NCI-H187 (cell line): ENCODE measurements around the gene CDHR3.
A peak's percentile ranks its signal among the peaks of the same experiment; 100 is the strongest.
"Not testable (repeated sequence)": the region's sequence is repeated elsewhere in the genome, so short reads cannot be mapped to it uniquely, and the experiment has no call there.

Experiments
- DNase-seq, 2 experiments: peaks; one replicate each; lab custom pipeline; 2025; lab: John Stamatoyannopoulos, UW

CDHR3 gene

GRCh38 chr7:105996860-105997737 is 34.0 kb downstream of the CDHR3 start:
- DNase-seq = no peak

- no peak for DNase-seq
Observed at GRCh38 chr7:105999256-105999655, 36.2 kb downstream of the CDHR3 start.

DNA sequence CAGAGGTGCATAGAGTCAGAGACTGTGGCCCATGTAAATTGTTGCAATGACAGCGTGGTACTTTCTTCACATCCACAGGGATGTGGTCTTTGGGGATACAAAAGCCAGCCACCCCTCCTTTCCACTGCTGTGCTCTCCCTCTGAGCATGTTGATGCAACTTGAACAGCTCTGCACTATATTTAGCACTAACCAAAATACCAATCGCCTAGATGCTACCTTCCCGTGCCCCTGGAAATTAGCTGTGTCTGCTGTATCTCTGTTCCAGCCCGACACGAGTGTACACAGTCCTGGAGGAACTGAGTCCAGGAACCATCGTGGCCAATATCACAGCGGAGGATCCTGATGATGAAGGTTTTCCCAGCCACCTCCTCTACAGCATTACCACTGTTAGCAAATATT is 38.1 kb downstream of the CDHR3 start:
- DNase-seq = no peak

GRCh38 chr7:106001886-106002285 is 38.8 kb downstream of the CDHR3 start:
- no peak for DNase-seq

DNA sequence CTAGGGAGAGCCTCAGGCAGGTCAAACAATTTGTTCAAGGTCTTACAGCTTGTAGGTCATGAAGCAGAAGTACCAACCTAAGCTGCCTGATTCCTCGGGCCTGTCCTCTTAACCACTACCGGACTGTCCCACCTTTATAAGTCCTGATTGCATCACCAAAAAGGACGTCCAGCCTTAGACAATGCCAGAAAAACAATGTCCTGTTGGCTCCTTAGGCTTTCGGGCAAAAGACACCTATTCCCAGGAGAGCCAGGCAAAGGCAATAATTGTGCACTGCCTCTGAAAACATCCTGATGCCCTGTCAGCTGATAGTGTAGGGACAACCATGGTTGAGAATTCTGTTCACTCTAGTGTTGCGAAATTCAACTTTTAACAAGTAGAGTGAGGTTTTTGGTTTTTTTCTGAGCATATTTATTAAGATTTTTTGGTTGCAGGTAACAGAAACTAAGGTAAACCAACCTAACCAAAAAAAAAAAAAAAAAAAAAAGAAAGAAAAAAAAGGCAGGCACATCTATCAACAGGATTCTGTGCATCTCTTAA is 40.5 kb downstream of the CDHR3 start:
- no peak for DNase-seq

DNA sequence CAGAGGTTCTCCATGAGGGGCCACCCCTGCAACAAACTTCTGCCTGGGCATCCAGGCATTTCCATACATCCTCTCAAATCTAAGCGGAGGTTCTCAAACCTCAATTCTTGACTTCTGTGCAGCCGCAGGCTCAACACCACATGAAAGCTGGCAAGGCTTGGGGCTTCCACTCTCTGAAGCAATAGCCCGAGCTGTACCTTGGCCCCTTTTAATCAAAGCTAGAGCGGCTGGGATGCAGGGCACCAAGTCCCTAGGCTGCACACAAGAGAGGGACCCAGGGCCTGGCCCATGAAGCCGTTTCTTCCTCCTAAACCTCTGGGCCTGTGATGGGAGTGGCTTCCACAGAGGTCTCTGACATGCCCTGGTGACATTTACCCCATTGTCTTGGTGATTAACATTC is 43.8 kb downstream of the CDHR3 start:
- no peak for DNase-seq

DNA sequence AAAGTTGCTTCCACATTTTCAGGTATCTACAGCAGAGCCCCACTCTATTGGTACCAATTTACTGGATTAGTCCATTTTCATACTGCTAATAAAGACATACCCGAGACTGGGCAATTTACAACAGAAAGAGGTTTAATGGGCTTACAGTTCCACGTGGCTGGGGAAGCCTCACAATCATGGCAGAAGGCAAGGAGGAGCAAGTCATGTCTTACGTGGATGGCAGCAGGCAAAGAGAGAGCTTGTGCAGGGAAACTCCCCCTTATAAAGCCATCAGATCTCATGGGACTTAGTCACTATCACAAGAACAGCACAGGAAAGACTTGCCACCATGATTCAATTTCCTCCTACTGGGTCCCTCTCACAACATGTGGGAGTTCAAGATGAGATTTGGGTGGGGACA is 44.7 kb downstream of the CDHR3 start:
- not testable (repeated sequence) for DNase-seq

GRCh38 chr7:106009503-106010226 is 46.6 kb downstream of the CDHR3 start:
- peak; percentile 61 to 88 for DNase-seq

DNA sequence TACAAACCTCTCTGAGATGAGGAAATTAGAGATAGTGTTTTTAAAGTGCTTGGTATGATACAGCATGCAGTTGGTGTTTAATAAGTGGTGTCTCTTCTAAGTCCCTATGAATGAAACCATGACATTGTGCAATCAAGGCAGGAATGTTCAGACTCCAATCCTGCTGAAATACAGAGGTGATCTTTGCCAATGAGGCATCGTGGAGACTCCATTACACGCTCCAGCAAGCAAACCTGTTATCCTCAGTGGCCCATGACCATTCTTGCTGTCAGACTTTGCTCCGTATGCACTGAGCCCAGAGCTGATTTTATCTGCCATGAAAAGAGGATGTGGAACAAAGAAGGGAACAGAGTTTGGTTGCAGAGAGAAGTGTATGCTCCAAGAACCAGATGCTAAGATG is 47.3 kb downstream of the CDHR3 start:
- DNase-seq = peak in 1 of 2 experiments; percentile 32

GRCh38 chr7:106010866-106011265 is 47.8 kb downstream of the CDHR3 start:
- DNase-seq = no peak

DNA sequence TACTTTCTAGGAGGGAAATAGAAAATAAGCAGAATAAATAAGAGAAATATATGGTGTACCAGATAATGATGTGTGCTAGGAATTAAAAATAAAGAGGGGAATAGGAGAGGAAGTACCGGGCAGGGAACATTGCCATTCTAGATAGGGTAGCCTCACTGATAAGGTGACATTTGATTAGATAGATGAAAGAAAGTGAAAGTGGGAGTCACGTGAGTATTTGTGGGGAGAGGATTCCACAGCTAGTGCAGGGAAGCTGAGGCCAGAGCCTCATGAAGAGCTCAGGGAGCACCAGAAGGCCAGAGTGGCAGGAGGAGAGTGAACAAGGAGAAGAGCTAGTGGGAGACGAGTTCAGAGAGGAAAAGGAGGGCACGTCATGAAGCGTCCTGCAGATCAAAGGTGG is 49.1 kb downstream of the CDHR3 start:
- DNase-seq = no peak

DNA sequence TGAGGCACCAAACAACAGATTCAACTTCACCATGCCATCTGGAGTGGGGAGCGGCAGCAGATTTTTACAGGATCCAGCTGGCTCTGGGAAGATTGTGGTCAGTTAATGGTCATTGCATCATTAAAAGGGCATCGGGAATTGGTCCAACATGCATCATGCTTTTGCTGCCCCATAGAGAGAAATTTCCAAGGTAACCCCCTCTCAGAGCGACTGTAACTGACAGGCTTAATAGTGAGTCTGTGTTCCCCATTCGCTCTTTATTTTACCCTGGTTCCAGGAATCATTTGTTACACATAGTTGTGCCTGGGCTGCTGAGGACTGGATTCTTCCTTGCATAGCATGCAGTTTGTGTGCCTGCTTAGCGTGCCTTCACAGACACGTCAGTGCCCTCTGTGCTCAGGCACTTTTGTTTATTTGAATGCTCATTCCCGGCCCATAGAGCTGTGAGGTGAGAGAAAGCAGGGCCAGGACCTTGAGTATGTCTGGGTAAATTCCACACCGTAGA is 49.9 kb downstream of the CDHR3 start:
- no peak for DNase-seq

GRCh38 chr7:106015381-106016218 is 52.5 kb downstream of the CDHR3 start:
- no peak for DNase-seq

- no peak for DNase-seq
Observed at GRCh38 chr7:106016331-106016730, 53.3 kb downstream of the CDHR3 start.

DNA sequence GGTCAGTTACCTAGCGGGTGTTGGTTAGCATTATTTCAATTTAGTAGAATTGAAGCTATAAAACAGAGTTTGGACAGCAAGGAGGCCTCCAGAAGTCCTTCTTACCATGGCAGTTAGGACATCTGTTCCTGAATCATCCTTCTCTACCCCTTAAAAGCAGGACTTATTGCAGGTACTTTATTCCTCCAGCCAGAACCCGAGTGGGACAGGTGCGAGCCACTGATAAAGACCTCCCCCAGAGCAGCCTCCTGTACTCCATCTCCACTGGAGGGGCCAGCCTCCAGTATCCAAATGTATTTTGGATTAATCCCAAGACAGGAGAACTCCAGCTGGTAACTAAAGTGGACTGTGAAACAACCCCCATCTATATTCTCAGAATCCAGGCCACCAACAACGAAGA is 54.6 kb downstream of the CDHR3 start:
- no peak for DNase-seq

GRCh38 chr7:106018566-106019469 is 55.8 kb downstream of the CDHR3 start:
- DNase-seq = no peak

GRCh38 chr7:106019470-106019820 is 56.4 kb downstream of the CDHR3 start:
- DNase-seq = no peak

GRCh38 chr7:106021151-106022067 is 58.3 kb downstream of the CDHR3 start:
- DNase-seq = no peak

- DNase-seq = no peak
Observed at GRCh38 chr7:106022193-106022821, 59.2 kb downstream of the CDHR3 start.
